HG02884 (cell line): ENCODE data around the gene CXCL17.
"Not testable (repeated sequence)": the region's sequence is repeated elsewhere in the genome, so short reads cannot be mapped to it uniquely, and the experiment has no call there.

Experiments used
- ATAC-seq: cut with Tn5 transposase; IDR thresholded peaks from one replicate; pipeline ENCODE4 v1.9.1; 2021; ENCODE audit warnings: mild to moderate bottlenecking, moderate library complexity; ENCODE audit not compliant: unreplicated experiment

CXCL17 gene

GRCh38 chr19:42466521-42467182, 23.9 kb upstream of the CXCL17 start:
- no peak for ATAC-seq

- peak; percentile 72 for ATAC-seq
These were observed 23.1 kb upstream of the CXCL17 start for GRCh38 chr19:42465827-42466280.

GRCh38 chr19:42461700-42462324, 19.1 kb upstream of the CXCL17 start:
- ATAC-seq = no peak

GRCh38 chr19:42461231-42461630, 18.5 kb upstream of the CXCL17 start:
- not testable (repeated sequence) for ATAC-seq

- no peak for ATAC-seq
These were observed 17.2 kb upstream of the CXCL17 start for GRCh38 chr19:42459926-42460325.

- ATAC-seq = no peak
These were observed 12.9 kb upstream of the CXCL17 start for GRCh38 chr19:42455621-42456081.

- ATAC-seq = no peak
These were observed 12.3 kb upstream of the CXCL17 start for GRCh38 chr19:42455086-42455485.

GRCh38 chr19:42452590-42452989, 9.8 kb upstream of the CXCL17 start:
- no peak for ATAC-seq

- ATAC-seq = no peak
These were observed 7.7 kb upstream of the CXCL17 start for GRCh38 chr19:42450314-42450934.

- not testable (repeated sequence) for ATAC-seq
These were observed 5.6 kb upstream of the CXCL17 start for GRCh38 chr19:42448306-42448705.

- ATAC-seq = no peak
These were observed 3.2 kb upstream of the CXCL17 start for GRCh38 chr19:42445948-42446347.

GRCh38 chr19:42443944-42444398, 1.2 kb upstream of the CXCL17 start:
- no peak for ATAC-seq

GRCh38 chr19:42441049-42441445, 1.7 kb downstream of the CXCL17 start:
- ATAC-seq = no peak

- ATAC-seq = no peak
These were observed 2.2 kb downstream of the CXCL17 start for GRCh38 chr19:42440357-42441048.

GRCh38 chr19:42436006-42436405, 6.7 kb downstream of the CXCL17 start:
- ATAC-seq = no peak

GRCh38 chr19:42435316-42435715, 7.4 kb downstream of the CXCL17 start:
- ATAC-seq = no peak

- ATAC-seq = no peak
These were observed 9.1 kb downstream of the CXCL17 start for GRCh38 chr19:42433503-42434260.

- no peak for ATAC-seq
These were observed 11.3 kb downstream of the CXCL17 start for GRCh38 chr19:42431486-42431885.

- ATAC-seq = no peak
These were observed 14.1 kb downstream of the CXCL17 start for GRCh38 chr19:42428676-42429075.

- ATAC-seq = no peak
These were observed 15.4 kb downstream of the CXCL17 start, which contains the start of gene LIPE for GRCh38 chr19:42427313-42427712. Gene LIPE, minus strand, starts transcription at chr19:42427388. Its CDS starts 239 bp downstream, at chr19:42427149.
